Raji (cell line): ENCODE results near the gene BICDL1.

Experiments used
- POLR2A ChIP-seq: IDR thresholded peaks from 2 replicates; pipeline ENCODE4 v1.6.1; 2011; ENCODE audit warnings: low read depth, low read length, control low read depth; ENCODE audit not compliant: insufficient read depth

The BICDL1 gene

DNA sequence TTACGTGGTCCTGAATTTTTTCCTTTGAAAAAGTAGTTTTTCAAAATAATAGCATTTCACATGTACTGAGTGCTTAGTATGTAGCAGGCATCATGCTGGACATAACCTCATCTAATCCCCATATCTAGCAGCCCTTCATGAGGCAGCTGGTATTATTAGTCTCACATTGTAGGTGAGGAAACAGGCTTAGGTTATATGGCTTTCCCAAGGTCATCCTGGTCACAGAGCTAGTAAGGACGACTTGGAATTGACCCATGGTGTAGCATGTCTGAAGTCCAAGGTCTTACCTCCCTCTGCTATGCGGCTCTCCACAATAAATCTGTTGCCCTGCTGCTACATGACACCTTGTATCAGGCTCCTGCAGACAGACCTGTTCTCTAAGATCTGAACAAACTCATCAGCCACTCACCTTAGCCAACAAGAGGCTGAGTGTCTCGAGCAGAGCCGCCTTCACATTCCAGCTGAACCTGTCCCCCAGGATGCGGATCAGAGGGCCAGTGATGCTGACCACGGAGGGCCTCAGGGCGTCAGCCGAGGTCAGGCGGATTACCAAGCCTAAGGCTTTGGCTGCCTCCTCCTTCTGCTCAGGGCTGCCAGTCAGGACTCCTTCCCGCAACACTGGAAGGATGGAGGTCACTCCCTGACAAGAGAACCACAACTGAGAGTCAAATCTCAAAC lies 147.2 kb downstream of the BICDL1 start:
- no peak for TF ChIP-seq POLR2A

DNA sequence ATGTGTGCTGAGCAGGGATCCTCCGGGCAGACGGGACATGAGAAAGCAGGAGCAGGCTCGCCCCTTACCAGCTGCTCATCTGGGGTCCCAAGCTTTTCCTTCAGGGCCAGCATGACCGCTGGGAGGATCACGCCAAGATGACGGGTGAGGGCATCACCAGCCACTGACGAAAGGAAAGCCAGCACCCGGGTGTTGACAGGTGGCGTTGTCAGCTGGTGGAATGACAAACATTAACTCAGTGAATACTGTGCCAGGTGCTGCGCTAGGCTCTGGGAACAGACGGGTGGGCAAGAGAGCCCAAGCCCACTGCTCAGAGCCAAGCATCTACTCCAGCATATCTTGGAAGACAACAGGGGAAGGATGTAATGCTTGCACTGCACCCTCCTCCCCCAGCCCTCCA lies 148.8 kb downstream of the BICDL1 start:
- no peak for TF ChIP-seq POLR2A

DNA sequence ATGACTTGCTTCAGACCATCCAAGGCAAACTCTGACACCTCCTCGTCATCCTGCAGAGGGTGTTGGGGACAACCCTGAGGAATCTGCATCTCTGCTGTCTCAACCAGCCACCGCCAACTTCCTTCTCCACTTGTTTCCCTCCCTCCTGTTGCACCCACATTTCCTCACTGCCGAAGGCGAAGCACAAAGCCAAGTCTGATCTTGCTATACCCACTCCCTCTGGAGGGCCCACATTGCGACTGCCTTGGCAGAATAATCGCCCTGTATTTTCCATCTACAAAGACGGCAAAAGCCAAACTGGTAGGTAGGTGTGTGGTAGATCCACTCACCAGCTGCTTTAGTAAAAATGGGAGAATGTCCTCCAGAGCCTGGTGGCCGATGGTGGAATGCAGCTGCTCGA lies 149.3 kb downstream of the BICDL1 start:
- no peak for TF ChIP-seq POLR2A

DNA sequence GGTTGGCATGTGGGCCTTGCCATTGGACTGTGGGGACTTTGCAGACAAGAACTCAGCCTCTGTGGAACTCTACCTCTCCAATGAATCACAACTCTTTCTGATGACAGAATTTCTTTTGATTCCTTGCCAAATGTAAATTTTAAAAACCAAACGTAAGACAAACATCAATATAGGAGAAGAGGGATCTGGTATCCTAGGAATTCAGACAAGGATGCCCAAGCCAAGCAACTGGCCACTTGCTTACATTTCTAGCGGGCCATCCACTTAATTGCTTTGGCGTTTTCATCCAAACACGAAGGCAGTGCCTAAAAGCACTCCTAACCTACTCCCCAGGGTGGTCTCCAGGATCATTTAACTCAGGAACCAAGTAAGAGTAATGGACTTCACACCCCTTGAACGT lies 150.9 kb downstream of the BICDL1 start:
- TF ChIP-seq POLR2A, result no peak

DNA sequence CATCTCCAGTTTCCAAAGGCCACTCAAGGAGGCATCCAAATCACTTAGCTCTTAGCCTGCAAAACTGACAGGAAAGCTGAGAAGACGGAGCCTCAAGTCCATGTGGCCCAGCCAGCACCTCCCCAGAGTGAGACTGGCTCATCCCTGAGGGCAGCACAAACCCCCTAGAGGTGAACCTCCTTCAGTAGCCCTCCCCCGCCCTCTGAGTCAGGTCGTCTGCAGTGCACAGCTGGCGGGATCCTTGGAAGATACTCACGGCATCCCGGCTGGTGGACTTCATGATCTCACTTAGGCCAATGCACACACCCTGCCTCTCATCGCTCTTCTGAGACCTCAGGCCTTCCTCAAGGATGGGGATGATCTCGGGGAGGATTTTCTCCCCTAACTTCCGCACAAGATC lies 151.6 kb downstream of the BICDL1 start:
- no peak for TF ChIP-seq POLR2A

DNA sequence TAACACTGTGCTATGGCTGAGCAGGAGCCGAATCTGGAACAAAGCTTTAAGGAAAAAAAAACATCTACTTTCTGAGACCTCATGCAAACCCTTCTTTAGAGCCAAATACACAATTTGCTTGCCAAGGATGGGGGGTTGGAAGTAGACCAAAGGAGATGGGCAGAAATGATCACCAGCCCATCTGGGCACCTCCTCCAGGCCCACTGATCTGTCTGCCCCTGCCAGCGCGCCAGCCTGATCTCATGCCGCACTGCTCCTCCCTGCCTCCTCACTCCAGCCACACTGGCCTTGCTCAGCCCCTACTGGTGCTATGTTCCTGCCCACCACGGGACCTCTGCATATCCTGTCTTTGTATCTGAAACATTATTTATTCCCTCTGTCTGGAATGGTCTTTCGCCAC lies 152.3 kb downstream of the BICDL1 start:
- TF ChIP-seq POLR2A, result no peak

DNA sequence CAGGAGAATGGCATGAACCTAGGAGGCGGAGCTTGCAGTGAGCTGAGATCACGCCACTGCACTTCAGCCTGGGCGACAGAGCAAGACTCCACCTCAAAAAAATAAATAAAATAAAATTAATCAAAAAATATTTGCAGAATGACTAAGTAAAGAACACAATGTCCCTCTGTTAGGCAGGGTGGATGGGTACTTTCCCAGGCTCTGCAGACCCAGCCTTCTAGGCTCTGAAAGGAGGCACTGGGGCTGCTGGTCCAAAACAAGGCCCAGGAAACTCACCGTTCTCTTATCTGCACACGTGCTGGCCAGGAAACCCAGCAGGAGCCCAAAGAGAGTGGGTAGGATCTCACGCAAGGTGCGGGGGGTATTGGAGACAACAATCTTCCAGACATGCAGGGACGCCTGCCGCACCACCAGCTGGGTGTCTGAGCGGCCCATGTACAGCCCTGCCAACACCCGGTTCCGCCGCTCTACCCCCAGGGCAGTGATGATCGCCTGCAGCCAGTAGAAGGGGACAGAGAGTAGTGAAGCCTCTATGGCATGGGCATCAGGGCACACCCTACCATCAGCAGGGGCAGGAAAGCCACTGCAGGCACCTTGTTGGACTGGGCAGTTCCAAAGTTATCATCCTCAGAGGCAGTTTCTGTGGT lies 153.3 kb downstream of the BICDL1 start:
- no peak for TF ChIP-seq POLR2A
